CD8-positive, alpha-beta memory T cell (primary cell): ENCODE measurements around the gene SELENOS. TPM values are rescaled to one million over a fixed set of nuclear protein-coding genes. Genes with fewer than 3 reads are reported as not detected.
A peak's percentile ranks its signal among the peaks of the same experiment; 100 is the strongest.

Source experiments
- CTCF ChIA-PET: fragments of 350-600 bp; sonication (Branson Sonifier 250); formaldehyde crosslinking; loops from one replicate; lab custom pipeline; 2021; ENCODE audit warnings: antibody characterized with exemption; lab: Charles Lee
- POLR2A ChIA-PET: fragments of 350-600 bp; sonication (Branson Sonifier 250); formaldehyde crosslinking; loops from one replicate; lab custom pipeline; 2021; ENCODE audit warnings: antibody characterized with exemption; lab: Charles Lee
- DNase-seq, 5 donors: peaks; one replicate each; pipeline versions ENCODE4 v3.0.0 to v3.0.0-alpha.2; 2020 to 2022; ENCODE audit warnings: mixed read lengths in 1 of 5
- H3K27ac ChIP-seq: one replicate; pipeline ENCODE4 v1.7.0; 2013; ENCODE audit warnings: low read depth, mild to moderate bottlenecking, low read length, moderate library complexity
- H3K27me3 ChIP-seq: 2 replicates; pipeline ENCODE4 v1.7.0; 2013; ENCODE audit warnings: low read length, mild to moderate bottlenecking; ENCODE audit not compliant: insufficient read depth, poor library complexity, severe bottlenecking
- H3K36me3 ChIP-seq: 2 replicates; pipeline ENCODE4 v1.7.0; 2013; ENCODE audit warnings: mild to moderate bottlenecking, low read length, moderate library complexity; ENCODE audit not compliant: insufficient read depth
- H3K4me1 ChIP-seq: 2 replicates; pipeline ENCODE4 v1.7.0; 2013; ENCODE audit warnings: mild to moderate bottlenecking, low read length, moderate library complexity; ENCODE audit not compliant: insufficient read depth
- H3K4me3 ChIP-seq: 2 replicates; pipeline ENCODE4 v1.7.0; 2013; ENCODE audit warnings: mild to moderate bottlenecking, low read length
- H3K9me3 ChIP-seq: 2 replicates; pipeline ENCODE4 v1.7.0; 2013; ENCODE audit warnings: mild to moderate bottlenecking, low read length
- H3K27ac Mint-ChIP-seq, 8 donors: one replicate each; pipeline ENCODE4 v1.8.0; 2020 to 2021; ENCODE audit warnings: mixed read lengths in 8 of 8, mild to moderate bottlenecking in 6 of 8, inconsistent platforms in 3 of 8, moderate library complexity in 3 of 8
- H3K27me3 Mint-ChIP-seq, 2 donors: one replicate each; pipeline ENCODE4 v1.8.0; 2020 to 2021; ENCODE audit warnings: mixed read lengths in 2 of 2, mild to moderate bottlenecking in 1 of 2, moderate library complexity in 1 of 2
- H3K36me3 Mint-ChIP-seq, 3 donors: one replicate each; pipeline ENCODE4 v1.8.0; 2020 to 2021; ENCODE audit warnings: mixed read lengths in 3 of 3, inconsistent platforms in 1 of 3, mild to moderate bottlenecking in 1 of 3
- H3K4me1 Mint-ChIP-seq, 3 donors: one replicate each; pipeline ENCODE4 v1.8.0; 2020 to 2021; ENCODE audit warnings: mixed read lengths in 3 of 3, inconsistent platforms in 1 of 3, mild to moderate bottlenecking in 1 of 3
- H3K4me3 Mint-ChIP-seq, 7 donors: one replicate each; pipeline ENCODE4 v1.8.0; 2020 to 2021; ENCODE audit warnings: mixed read lengths in 7 of 7, mild to moderate bottlenecking in 6 of 7, moderate library complexity in 4 of 7, inconsistent platforms in 2 of 7
- H3K9me3 Mint-ChIP-seq, 5 donors: one replicate each; pipeline ENCODE4 v1.8.0; 2020 to 2022; ENCODE audit warnings: mixed read lengths in 5 of 5, mild to moderate bottlenecking in 3 of 5, moderate library complexity in 2 of 5, inconsistent platforms in 1 of 5
- polyA plus RNA-seq: library from polyadenylated mRNA; unstranded; fragments of 300-500 nt; fragmentation: Illumina TruSeq; gene quantifications from one replicate; pipeline ENCODE4 v1.2.3, GENCODE V29; 2021
- total RNA-seq, 2 experiments: library from RNA; stranded (reverse); gene quantifications; one replicate each; pipeline ENCODE4 v1.2.3, GENCODE V29; 2021

The SELENOS gene
- total and polyA plus RNA-seq, 3 experiments from 2014 or later: 46.7 to 81.2 (median 47.8) TPM

DNA sequence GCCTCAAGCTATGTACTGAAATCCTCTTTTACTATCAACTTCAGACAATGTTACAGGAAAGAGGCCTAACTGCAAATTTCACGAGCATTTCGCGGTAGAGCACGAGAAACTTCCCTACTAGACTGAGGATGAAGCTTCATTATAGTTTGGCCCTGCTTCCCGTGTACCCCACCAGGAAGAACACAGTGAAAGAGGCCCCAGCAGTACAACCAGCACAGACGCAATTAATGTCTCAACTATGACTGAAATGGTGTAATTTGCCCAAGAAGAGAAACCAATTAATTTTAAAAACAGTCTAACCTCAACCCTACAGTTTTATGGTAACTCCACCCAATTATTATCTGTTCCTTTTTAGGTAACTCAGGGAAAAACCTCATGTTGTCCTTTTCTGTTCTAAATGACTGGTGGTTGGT, 37.6 kb downstream of the SELENOS start:
- no peak overlapping the region for H3K27ac ChIP-seq
- H3K36me3 ChIP-seq: no peaks in the 10 kb centered on the region
- peaks cover 0 to 11% (median 10%) of the 10 kb centered on the region in 3 donors for H3K36me3 Mint-ChIP-seq
- H3K4me1 Mint-ChIP-seq: peaks cover 68 to 92% (median 87%) of the 10 kb centered on the region in 3 donors
- no peaks in the 10 kb centered on the region for H3K27me3 ChIP-seq
- no peaks in the 10 kb centered on the region for H3K9me3 Mint-ChIP-seq
- ChIA-PET CTCF (interaction anchor here (0.9 to 8.1 kb wide), 3 partner anchors 18 to 890 kb away, joined by 3 to 38 read pairs (median 3); no protein-coding TSS in a partner anchor), POLR2A (interaction anchor here (1.1 kb wide), 1 partner anchor 12 kb away, joined by 3 read pairs; the partner anchor contains the start of gene CHSY1)
- no peak for DNase-seq
- H3K4me1 ChIP-seq: peaks cover 56% of the 10 kb centered on the region
- H3K4me3 ChIP-seq: no peak overlapping the region
- H3K27me3 Mint-ChIP-seq: no peaks in the 10 kb centered on the region
- peak overlapping the region; percentile 80 to 96 (median 90) for H3K27ac Mint-ChIP-seq
- H3K9me3 ChIP-seq: no peaks in the 10 kb centered on the region
- peak overlapping the region; percentile 26 to 77 (median 60) for H3K4me3 Mint-ChIP-seq

DNA sequence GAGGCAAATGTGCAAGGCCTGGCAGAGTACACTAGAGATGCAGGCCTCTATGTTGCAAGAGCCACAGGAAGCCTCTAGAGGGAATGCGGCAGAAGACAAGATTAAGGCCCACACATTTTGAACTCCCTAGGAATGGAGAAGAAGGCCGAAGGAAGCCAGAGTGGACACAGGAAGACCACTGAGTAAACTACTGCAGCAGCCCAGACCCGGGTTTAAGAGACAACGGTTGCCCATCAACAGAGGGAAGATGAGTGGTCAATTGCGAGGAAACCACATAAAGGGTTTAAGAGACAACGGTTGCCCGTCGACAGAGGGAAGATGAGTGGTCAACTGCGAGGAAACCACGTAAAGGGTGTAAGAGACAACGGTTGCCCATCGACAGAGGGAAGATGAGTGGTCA, 40.0 kb downstream of the SELENOS start:
- Histone ChIP-seq H3K9me3 (no peaks in the 10 kb centered on the region), H3K27me3 (no peaks in the 10 kb centered on the region), H3K4me3 (no peak overlapping the region), H3K4me1 (peaks cover 33% of the 10 kb centered on the region), H3K27ac (no peak overlapping the region), H3K36me3 (peaks cover 7% of the 10 kb centered on the region)
- Mint-ChIP-seq H3K4me1 (peaks cover 57 to 92% (median 80%) of the 10 kb centered on the region in 3 donors), H3K27ac (peak overlapping the region in 3 of 8 donors; percentile 23 to 66 (median 36)), H3K27me3 (no peaks in the 10 kb centered on the region), H3K4me3 (no peak overlapping the region), H3K9me3 (no peaks in the 10 kb centered on the region), H3K36me3 (peaks cover 9 to 36% (median 22%) of the 10 kb centered on the region in 3 donors)
- ChIA-PET POLR2A (no interaction called here), CTCF (no interaction called here)
- DNase-seq: no peak

DNA sequence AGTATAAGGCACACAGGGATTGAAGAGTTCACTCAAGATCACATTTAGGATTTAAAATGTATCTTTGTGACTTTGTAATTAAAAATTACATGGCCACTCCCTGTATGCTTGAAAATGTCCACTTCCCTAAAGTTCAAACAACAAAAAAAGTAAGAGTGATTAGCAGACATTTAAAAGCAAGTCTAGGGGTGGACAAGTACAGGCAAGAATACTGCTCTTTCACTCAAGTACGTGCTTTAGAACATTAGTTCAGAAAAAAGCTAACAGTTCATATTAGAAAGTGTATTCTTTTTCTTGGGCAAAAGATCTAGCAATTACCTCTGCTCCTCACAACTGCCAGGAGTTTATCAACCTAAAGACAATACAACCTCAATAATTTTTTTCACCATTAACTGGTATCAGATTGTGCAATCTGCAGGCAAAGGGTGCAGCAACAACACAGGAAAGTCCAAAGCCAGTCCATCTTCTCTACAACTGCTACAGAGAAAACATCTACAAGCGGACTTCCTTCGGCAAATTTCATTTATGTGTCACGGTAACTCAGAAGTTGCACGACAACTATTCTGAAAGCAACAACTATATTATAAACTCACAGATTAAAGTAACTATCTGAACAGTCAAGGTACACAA, 43.5 kb downstream of the SELENOS start:
- Mint-ChIP-seq H3K27ac (peak overlapping the region in 2 of 8 donors; percentile 4 to 6), H3K4me1 (peaks cover 48 to 87% (median 68%) of the 10 kb centered on the region in 3 donors)

DNA sequence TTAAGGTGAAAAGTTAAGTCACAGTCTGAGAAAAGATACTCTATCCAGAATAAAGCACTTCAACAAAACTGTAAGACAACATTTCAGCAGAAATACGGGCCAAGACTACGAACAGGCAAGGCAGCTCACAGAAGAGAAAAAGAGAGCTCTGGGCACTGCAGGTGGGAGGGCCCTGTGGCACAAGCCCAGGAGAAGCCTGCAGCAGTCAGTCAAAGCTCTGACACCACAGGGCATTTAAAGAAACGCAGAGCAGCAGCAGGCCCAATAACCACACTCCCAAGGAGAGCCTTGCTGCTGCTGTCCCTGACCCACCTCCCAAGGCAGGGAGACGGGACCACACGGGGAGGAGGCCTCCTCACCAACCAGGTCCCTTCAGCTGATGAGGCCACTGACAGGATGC, 44.6 kb downstream of the SELENOS start:
- Mint-ChIP-seq H3K4me1 (peaks cover 47 to 83% (median 65%) of the 10 kb centered on the region in 3 donors), H3K27ac (no peak overlapping the region)
- CTCF ChIA-PET: interaction anchor here (1.1 kb wide), 1 partner anchor 12 kb away, joined by 3 read pairs; no protein-coding TSS in a partner anchor

More for the DNA sequence above, 43.5 kb downstream of the SELENOS start:
- peaks cover 0 to 7% (median 5%) of the 10 kb centered on the region in 5 donors for H3K9me3 Mint-ChIP-seq
- no peak overlapping the region for H3K4me3 Mint-ChIP-seq
- DNase-seq: no peak
- Histone ChIP-seq H3K4me1 (peaks cover 3% of the 10 kb centered on the region), H3K4me3 (no peak overlapping the region), H3K9me3 (no peaks in the 10 kb centered on the region), H3K36me3 (peaks cover 7% of the 10 kb centered on the region), H3K27me3 (no peaks in the 10 kb centered on the region), H3K27ac (no peak overlapping the region)
- POLR2A ChIA-PET: no interaction called here
- H3K27me3 Mint-ChIP-seq: no peaks in the 10 kb centered on the region
- CTCF ChIA-PET: no interaction called here
- peaks cover 21 to 58% (median 27%) of the 10 kb centered on the region in 3 donors for H3K36me3 Mint-ChIP-seq

DNA sequence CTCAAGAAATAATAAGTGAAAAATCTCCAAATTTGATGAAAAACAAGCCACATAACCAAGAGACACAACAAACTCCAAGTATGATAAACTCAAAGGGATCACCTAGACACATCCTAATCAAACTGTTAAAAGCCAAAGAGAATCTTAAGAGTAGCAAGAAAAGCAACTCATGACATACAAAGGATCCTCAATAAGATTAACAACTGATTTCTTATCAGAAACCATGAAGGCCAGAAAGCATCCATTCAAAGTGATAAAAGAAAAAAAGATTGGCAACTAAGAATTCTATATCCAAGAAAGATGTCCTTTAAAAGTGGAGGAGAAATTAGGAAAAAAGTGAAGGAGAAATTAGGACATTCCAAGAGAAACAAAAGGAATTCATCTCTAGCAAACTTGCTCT, 49.0 kb downstream of the SELENOS start:
- ChIA-PET CTCF (no interaction called here), POLR2A (no interaction called here)
- Histone ChIP-seq H3K27me3 (no peaks in the 10 kb centered on the region), H3K36me3 (no peaks in the 10 kb centered on the region), H3K4me3 (no peak overlapping the region), H3K4me1 (no peaks in the 10 kb centered on the region), H3K9me3 (no peaks in the 10 kb centered on the region), H3K27ac (no peak overlapping the region)
- H3K4me1 Mint-ChIP-seq: peaks cover 58 to 86% (median 70%) of the 10 kb centered on the region in 3 donors
- H3K27me3 Mint-ChIP-seq: no peaks in the 10 kb centered on the region
- DNase-seq: no peak
- H3K9me3 Mint-ChIP-seq: peaks cover 8 to 20% (median 18%) of the 10 kb centered on the region in 5 donors
- peaks cover 19 to 69% (median 36%) of the 10 kb centered on the region in 3 donors for H3K36me3 Mint-ChIP-seq
- no peak overlapping the region for H3K4me3 Mint-ChIP-seq
- H3K27ac Mint-ChIP-seq: peak overlapping the region in 1 of 8 donors; percentile 78

More for the DNA sequence above, 44.6 kb downstream of the SELENOS start:
- no peaks in the 10 kb centered on the region for H3K9me3 ChIP-seq
- H3K4me3 Mint-ChIP-seq: no peak overlapping the region
- no peaks in the 10 kb centered on the region for H3K27me3 Mint-ChIP-seq
- DNase-seq: no peak
- H3K27ac ChIP-seq: no peak overlapping the region
- H3K9me3 Mint-ChIP-seq: peaks cover 7 to 17% (median 14%) of the 10 kb centered on the region in 5 donors
- H3K4me3 ChIP-seq: no peak overlapping the region
- H3K36me3 Mint-ChIP-seq: peaks cover 32 to 67% (median 32%) of the 10 kb centered on the region in 3 donors
- H3K36me3 ChIP-seq: peaks cover 7% of the 10 kb centered on the region
- POLR2A ChIA-PET: no interaction called here
- no peaks in the 10 kb centered on the region for H3K27me3 ChIP-seq
- H3K4me1 ChIP-seq: no peaks in the 10 kb centered on the region

DNA sequence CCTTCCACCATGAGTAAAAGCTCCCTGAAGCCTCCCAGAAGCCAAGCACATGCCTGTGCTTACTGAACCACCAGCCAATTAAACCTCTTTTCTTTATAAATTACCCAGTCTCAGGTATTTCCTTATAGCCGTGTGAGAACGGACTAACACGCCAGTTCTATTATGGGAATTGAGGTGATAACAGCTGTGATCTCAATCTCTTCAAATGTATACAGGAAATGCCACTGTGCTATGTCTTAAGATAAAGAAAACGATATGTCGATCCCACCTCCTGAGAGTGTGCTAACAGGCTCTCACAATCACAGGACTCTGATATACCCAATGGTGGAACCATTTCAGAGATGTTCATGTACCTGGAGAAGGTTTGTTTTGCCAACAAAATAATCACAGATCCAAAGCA, 51.6 kb downstream of the SELENOS start:
- Mint-ChIP-seq H3K27ac (peak overlapping the region in 3 of 8 donors; percentile 8 to 55 (median 25)), H3K9me3 (peaks cover 8 to 20% (median 18%) of the 10 kb centered on the region in 5 donors)
- CTCF ChIA-PET: interaction anchor here (1.2 kb wide), 1 partner anchor 10 kb away, joined by 6 read pairs; no protein-coding TSS in a partner anchor

More for the DNA sequence above, 51.6 kb downstream of the SELENOS start:
- Histone ChIP-seq H3K27ac (no peak overlapping the region), H3K36me3 (no peaks in the 10 kb centered on the region), H3K4me1 (peaks cover 8% of the 10 kb centered on the region), H3K9me3 (no peaks in the 10 kb centered on the region), H3K4me3 (no peak overlapping the region), H3K27me3 (no peaks in the 10 kb centered on the region)
- Mint-ChIP-seq H3K4me3 (peak overlapping the region in 1 of 7 donors; percentile 69), H3K27me3 (no peaks in the 10 kb centered on the region), H3K4me1 (peaks cover 58 to 76% (median 72%) of the 10 kb centered on the region in 3 donors), H3K36me3 (peaks cover 15 to 48% (median 33%) of the 10 kb centered on the region in 3 donors)
- POLR2A ChIA-PET: no interaction called here
- no peak for DNase-seq

Other genes starting within 250 kb of the SELENOS start
- 10 to 100 TPM; 49.4 to 49.7 TPM for gene CHSY1, start 25.4 kb downstream of the SELENOS start, total RNA-seq
- gene CHSY1, start 25.4 kb downstream of the SELENOS start, polyA plus RNA-seq: 3.6 TPM
- gene SNRPA1, start 17.8 kb upstream of the SELENOS start, total RNA-seq: 100 to 1,000 TPM; 213 to 225 TPM
- 74.4 TPM for gene SNRPA1, start 17.8 kb upstream of the SELENOS start, polyA plus RNA-seq
- under 1 TPM; 0.74 to 0.95 TPM for gene PCSK6, start 212.2 kb upstream of the SELENOS start, total RNA-seq
- gene PCSK6, start 212.2 kb upstream of the SELENOS start, polyA plus RNA-seq: 1.7 TPM